Sciatic nerve (tissue), 2 donors: Measurements from ENCODE around the gene ITGB1BP2. TPM values are rescaled to one million over a fixed set of nuclear protein-coding genes. Genes with fewer than 3 reads are reported as not detected.
A peak's percentile ranks its signal among the peaks of the same experiment; 100 is the strongest.
"Not testable (repeated sequence)": the region's sequence is repeated elsewhere in the genome, so short reads cannot be mapped to it uniquely, and the experiment has no call there.

Source experiments
- ATAC-seq: fragments of 200-7000 bp; cut with Tn5 transposase; one replicate; pipeline ENCODE4 v1.9.1; 2020; ENCODE audit warnings: mild to moderate bottlenecking, moderate library complexity
- DNase-seq: peaks from one replicate; pipeline ENCODE4 v3.0.0-alpha.2; 2020; ENCODE audit warnings: low spot score
- intact Hi-C: fragments of 100-400 bp; cut with DNase I; formaldehyde crosslinking; loops from one replicate; pipeline ENCODE4 v1.14.2; 2022
- total RNA-seq: library from RNA; stranded (reverse); fragmentation: NEBNext Ultra II Directional; extraction: Animal tissue kit (Norgen Biotek cat#: 25700); gene quantifications from one replicate; pipeline ENCODE4 v1.2.1, GENCODE V29; 2021
- donor health status: DM: no; HTN: no; CAD: no.
- donor health status: DM: no; HTN: no; CAD: no.

Gene ITGB1BP2
- 1.8 TPM for total RNA-seq

DNA sequence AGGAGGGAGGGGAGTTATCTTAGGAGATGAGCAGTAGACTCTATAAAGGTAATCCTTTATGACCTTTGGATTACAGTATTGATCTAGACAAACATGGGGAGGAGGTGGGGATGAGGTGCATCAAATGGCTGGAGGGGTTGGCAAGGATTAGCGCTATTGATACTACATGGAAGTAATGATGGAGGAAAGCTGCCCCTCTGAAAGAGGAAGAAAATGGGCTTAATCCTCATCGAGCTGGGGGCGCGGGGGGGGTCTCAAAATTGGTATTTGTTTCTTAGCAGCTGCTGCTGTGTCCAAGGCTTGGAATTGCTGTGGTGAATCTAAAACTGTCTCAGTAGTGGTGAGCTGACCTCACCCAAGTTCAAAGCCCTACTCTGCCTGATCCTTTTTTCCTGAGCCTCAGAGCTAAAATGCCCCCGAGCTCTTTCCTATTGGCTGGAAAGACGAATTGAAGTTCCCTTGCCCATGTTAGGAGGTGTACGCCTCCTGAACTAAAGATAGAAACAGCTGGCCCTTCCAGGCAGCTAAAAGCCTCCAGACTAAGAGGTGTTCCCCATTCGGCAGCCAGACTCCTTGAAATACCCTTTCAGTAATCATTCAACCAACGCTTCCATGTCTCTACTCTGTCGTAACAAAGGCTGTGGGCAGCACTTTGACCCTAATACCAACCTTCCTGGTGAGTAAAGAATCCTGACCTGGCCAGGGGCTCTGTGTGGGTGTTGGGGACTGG lies at the start of gene ITGB1BP2:
TSS of gene ITGB1BP2 (plus strand) at position 556 of the 730 bp plus-strand sequence. CDS start at position 613, 57 bp downstream.
- intact Hi-C loops: no loop called here
- ATAC-seq (peak; percentile 63), DNase-seq (no peak)

- intact Hi-C loops: no loop called here
- DNase-seq: no peak
- no peak for ATAC-seq
Observed at GRCh38 chrX:71252221-71252620, 49.3 kb upstream of the ITGB1BP2 start.

GRCh38 chrX:71253253-71254091 lies 48.1 kb upstream of the ITGB1BP2 start:
- DNase-seq (no peak), ATAC-seq (no peak)
- intact Hi-C loops: no loop called here

DNA sequence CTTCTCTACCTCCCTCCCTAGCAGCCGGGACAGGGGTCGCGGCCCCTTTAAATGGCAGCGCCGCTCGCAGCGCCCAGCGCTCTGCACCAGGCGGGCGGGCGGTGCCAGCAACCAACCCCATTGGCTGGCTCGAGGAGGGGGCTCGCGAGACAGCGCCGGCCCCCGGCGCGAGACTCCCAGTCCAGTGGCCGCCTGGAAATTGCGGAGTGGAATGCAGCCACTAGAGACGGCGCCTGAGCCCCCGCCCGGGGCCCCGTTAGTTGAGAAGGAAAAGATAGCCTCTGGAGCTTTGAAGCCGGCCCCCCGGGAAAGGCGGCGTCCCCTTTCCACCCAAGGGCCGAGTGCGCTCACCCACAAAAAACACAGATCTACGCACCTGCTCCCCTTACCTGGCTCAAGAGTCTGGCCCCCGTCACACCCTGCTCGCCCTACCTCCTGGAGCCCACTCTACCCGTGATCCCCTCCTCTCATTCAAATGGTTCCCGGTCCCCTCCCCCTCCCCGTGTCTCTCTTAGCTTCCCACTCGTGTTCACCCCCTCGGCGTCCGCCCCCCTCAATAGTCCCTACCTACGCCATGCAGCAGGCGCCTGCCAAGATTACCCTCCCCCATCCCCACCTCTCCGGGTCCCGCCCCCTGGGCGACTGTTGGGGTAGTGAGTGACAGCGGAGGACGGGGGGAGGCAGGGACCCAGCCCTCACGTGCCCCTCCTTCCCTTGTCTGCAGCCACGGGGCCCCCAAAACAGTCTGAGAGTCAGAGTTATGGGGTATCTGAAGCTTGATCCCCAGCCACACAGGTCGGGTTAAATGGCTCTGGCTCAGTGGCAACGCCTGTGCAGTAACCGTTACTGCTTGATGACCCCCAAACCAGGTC lies 47.2 kb upstream of the ITGB1BP2 start, which contains the start of gene ZMYM3:
TSS of gene ZMYM3 (minus strand) at position 49 of the 872 bp plus-strand sequence. CDS start 885 bp downstream, outside the sequence.
- ATAC-seq (peak; percentile 96), DNase-seq (peak; percentile 88)
- intact Hi-C loops: no loop called here

DNA sequence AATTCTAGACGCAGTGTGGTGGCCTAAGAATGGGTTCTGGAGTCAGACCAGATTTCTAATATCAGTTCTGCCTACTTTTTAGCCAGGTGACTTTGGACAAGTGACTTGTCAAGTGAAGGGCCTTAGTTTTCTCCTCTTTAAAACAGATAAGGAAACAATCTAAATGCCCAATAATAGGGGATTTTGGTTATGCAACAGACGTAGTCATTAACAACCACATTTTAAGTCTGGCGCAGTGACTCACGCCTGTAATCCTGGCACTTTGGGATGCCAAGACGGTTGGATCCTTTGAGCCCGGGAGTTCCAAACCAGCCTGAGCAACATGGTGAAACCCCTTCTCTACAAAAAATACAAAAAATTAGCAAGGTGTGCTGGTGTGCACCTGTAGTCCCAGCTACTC lies 45.5 kb upstream of the ITGB1BP2 start:
- intact Hi-C loops: no loop called here
- DNase-seq (no peak), ATAC-seq (no peak)

- ATAC-seq (no peak), DNase-seq (no peak)
- intact Hi-C loops: no loop called here
Observed at GRCh38 chrX:71256856-71257255, 44.7 kb upstream of the ITGB1BP2 start.

GRCh38 chrX:71268624-71269023 lies 32.9 kb upstream of the ITGB1BP2 start:
- not testable (repeated sequence) for ATAC-seq

GRCh38 chrX:71269801-71270395 lies 31.7 kb upstream of the ITGB1BP2 start:
- DNase-seq (no peak), ATAC-seq (no peak)
- intact Hi-C loops: no loop called here

More at GRCh38 chrX:71268624-71269023, 32.9 kb upstream of the ITGB1BP2 start:
- intact Hi-C loops, DNase-seq: not testable (repeated sequence)

DNA sequence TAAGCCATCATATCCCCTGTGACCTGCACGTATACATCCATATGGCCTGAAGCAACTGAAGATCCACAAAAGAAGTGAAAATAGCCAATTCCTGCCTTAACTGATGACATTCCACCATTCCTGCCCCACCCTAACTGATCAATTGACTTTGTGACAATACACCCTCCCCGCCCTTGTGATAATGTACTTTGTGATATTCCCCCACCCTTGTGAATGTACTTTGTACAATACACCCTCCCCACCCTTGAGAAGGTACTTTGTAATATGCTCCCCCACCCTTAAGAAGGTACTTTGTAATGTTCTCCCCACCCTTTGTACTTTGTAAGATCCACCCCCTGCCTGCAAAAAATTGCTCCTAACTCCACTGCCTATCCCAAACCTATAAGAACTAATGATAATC lies 29.2 kb upstream of the ITGB1BP2 start:
- DNase-seq, ATAC-seq, intact Hi-C loops: not testable (repeated sequence)

GRCh38 chrX:71281300-71281699 lies 20.2 kb upstream of the ITGB1BP2 start:
- DNase-seq, intact Hi-C loops, ATAC-seq: not testable (repeated sequence)

GRCh38 chrX:71282514-71283402 lies 18.8 kb upstream of the ITGB1BP2 start:
- DNase-seq (no peak), ATAC-seq (peak; percentile 87)
- intact Hi-C loops: no loop called here

- peak; percentile 98 for ATAC-seq
Observed at GRCh38 chrX:71283403-71284143, 18.0 kb upstream of the ITGB1BP2 start, which contains the start of gene NONO. NONO (plus strand) TSS chrX:71283635; CDS start chrX:71290638, 7,003 bp downstream.

GRCh38 chrX:71285929-71286328 lies 15.6 kb upstream of the ITGB1BP2 start:
- intact Hi-C loops: no loop called here
- no peak for ATAC-seq
- DNase-seq: no peak

More at GRCh38 chrX:71283403-71284143, 18.0 kb upstream of the ITGB1BP2 start, which contains the start of gene NONO:
- intact Hi-C loops: no loop called here
- DNase-seq: peak; percentile 87

DNA sequence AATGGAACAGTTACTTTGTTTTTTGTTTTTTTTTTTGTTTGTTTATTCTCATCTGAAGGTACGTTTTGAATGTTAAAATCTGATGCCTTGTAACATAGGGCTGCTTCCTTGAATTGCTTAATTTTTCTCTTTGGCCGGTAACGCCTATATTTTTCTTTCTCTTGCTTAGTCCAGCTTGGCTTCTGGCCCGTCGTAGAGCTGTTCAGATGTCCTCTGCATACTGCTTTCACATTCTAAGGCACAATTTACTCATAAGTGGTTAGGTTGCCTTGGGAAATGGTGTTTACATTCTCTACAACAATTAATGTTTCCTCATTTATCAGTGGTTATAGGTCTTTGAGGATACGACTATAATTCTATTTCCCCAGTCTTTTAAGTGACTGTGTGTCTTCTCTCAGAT lies 10.2 kb upstream of the ITGB1BP2 start:
- ATAC-seq (no peak), DNase-seq (no peak)
- intact Hi-C loops: no loop called here

DNA sequence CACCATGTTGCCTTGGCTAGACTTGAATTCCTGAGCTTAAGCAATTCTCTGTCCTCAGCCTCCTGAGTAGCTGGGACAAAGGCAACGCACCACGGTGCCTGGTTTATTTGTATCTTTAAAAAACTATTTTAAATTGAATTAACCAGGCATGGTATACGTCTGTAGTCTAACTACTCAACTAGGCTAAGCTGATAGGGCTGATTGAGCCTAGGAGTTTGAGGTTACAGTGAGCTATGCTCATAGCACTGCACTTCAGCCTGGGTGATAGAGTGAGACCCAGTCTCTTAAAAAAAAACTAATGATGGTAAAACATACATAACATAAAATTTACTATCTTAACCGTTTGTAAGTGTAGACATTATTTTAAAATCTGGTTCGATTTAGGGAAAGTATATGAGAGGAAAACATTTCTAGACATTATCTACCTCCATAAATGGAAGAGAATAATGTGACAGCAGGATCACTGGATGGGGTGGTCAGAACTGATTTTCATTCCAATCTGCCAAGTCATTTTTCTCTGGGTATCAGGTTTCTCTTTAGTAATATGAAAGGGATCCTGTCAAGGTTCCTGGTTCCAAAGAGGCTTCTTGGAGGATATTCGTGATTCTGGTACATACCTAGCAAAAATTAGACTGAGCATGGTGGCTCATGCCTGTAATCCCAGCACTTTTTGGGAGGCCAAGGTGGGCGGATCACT lies 8.7 kb upstream of the ITGB1BP2 start:
- intact Hi-C loops: no loop called here
- ATAC-seq (no peak), DNase-seq (no peak)

DNA sequence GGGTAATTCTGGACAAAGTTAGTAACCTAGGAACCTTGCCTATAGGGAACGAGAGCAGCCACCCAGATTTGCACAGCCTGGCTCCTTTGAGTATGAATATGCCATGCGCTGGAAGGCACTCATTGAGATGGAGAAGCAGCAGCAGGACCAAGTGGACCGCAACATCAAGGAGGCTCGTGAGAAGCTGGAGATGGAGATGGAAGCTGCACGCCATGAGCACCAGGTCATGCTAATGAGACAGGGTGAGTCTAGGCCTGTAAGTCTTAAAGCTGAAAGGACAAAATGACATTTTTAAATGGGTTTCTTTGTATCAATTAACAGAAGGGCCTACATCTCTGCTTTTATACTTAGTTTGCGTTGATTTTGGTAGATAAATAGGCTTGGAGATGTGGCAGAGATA lies 4.7 kb upstream of the ITGB1BP2 start:
- ATAC-seq (no peak), DNase-seq (no peak)
- intact Hi-C loops: no loop called here
